Measurements from ENCODE around the gene JAZF1. TPM values are rescaled to one million over a fixed set of nuclear protein-coding genes. Genes with fewer than 3 reads are reported as not detected.

The JAZF1 gene
- total RNA-seq, 2 donors from 2014 or later = 33.6 to 39.8 TPM

GRCh38 chr7:27969346-27969745 lies 211.2 kb downstream of the JAZF1 start:
- DNase-seq (ENCODE audit: low spot score) = no peak
- intact Hi-C loops (cut with DNase I) = no loop called here

- intact Hi-C loops (cut with DNase I) = no loop called here
- DNase-seq (ENCODE audit: low spot score) = no peak
These were observed 213.0 kb downstream of the JAZF1 start for GRCh38 chr7:27967639-27968038.

GRCh38 chr7:27966219-27966780 lies 214.3 kb downstream of the JAZF1 start:
- intact Hi-C loops (cut with DNase I) = no loop called here
- no peak for DNase-seq (ENCODE audit: low spot score)

- no peak for DNase-seq (ENCODE audit: low spot score)
- intact Hi-C loops (cut with DNase I) = no loop called here
These were observed 214.9 kb downstream of the JAZF1 start for GRCh38 chr7:27965650-27966049.

GRCh38 chr7:27964820-27965219 lies 215.8 kb downstream of the JAZF1 start:
- DNase-seq (ENCODE audit: low spot score) = no peak
- intact Hi-C loops (cut with DNase I) = no loop called here

GRCh38 chr7:27963056-27963455 lies 217.5 kb downstream of the JAZF1 start:
- intact Hi-C loops (cut with DNase I) = no loop called here
- no peak for DNase-seq (ENCODE audit: low spot score)

GRCh38 chr7:27962273-27962672 lies 218.3 kb downstream of the JAZF1 start:
- DNase-seq (ENCODE audit: low spot score) = no peak
- intact Hi-C loops (cut with DNase I) = no loop called here

GRCh38 chr7:27961255-27961654 lies 219.3 kb downstream of the JAZF1 start:
- DNase-seq (ENCODE audit: low spot score) = no peak
- intact Hi-C loops (cut with DNase I) = no loop called here

- intact Hi-C loops (cut with DNase I) = no loop called here
- no peak for DNase-seq (ENCODE audit: low spot score)
These were observed 220.2 kb downstream of the JAZF1 start for GRCh38 chr7:27960415-27960814.

- intact Hi-C loops (cut with DNase I) = no loop called here
- no peak for DNase-seq (ENCODE audit: low spot score)
These were observed 221.6 kb downstream of the JAZF1 start for GRCh38 chr7:27958933-27959548.

GRCh38 chr7:27955596-27955995 lies 225.0 kb downstream of the JAZF1 start:
- no peak for DNase-seq (ENCODE audit: low spot score)

GRCh38 chr7:27955011-27955410 lies 225.6 kb downstream of the JAZF1 start:
- intact Hi-C loops (cut with DNase I) = no loop called here
- no peak for DNase-seq (ENCODE audit: low spot score)

More at GRCh38 chr7:27955596-27955995, 225.0 kb downstream of the JAZF1 start:
- intact Hi-C loops (cut with DNase I) = no loop called here

GRCh38 chr7:27953777-27954176 lies 226.8 kb downstream of the JAZF1 start:
- intact Hi-C loops (cut with DNase I) = no loop called here
- no peak for DNase-seq (ENCODE audit: low spot score)

- intact Hi-C loops (cut with DNase I) = no loop called here
- no peak for DNase-seq (ENCODE audit: low spot score)
These were observed 227.2 kb downstream of the JAZF1 start for GRCh38 chr7:27953361-27953760.

GRCh38 chr7:27952456-27953285 lies 227.9 kb downstream of the JAZF1 start:
- intact Hi-C loops (cut with DNase I) = no loop called here
- no peak for DNase-seq (ENCODE audit: low spot score)

GRCh38 chr7:27950123-27950522 lies 230.5 kb downstream of the JAZF1 start:
- no peak for DNase-seq (ENCODE audit: low spot score)
- intact Hi-C loops (cut with DNase I) = no loop called here

GRCh38 chr7:27948861-27949260 lies 231.7 kb downstream of the JAZF1 start:
- intact Hi-C loops (cut with DNase I) = no loop called here
- no peak for DNase-seq (ENCODE audit: low spot score)

GRCh38 chr7:27947586-27948278 lies 232.9 kb downstream of the JAZF1 start:
- no peak for DNase-seq (ENCODE audit: low spot score)

GRCh38 chr7:27946351-27946750 lies 234.2 kb downstream of the JAZF1 start:
- intact Hi-C loops (cut with DNase I) = no loop called here
- DNase-seq (ENCODE audit: low spot score) = no peak

More at GRCh38 chr7:27947586-27948278, 232.9 kb downstream of the JAZF1 start:
- intact Hi-C loops (cut with DNase I) = no loop called here

Data from posterior vena cava (tissue), 2 donors.